Ovary (tissue), 9 donors: ENCODE measurements around the gene DHRS7C. TPM values are rescaled to one million over a fixed set of nuclear protein-coding genes. Genes with fewer than 3 reads are reported as not detected.
A peak's percentile ranks its signal among the peaks of the same experiment; 100 is the strongest.

Experiments
- DNase-seq, 5 donors: peaks; one replicate each; pipeline ENCODE4 v3.0.0-alpha.2; 2019 to 2020
- H3K27ac ChIP-seq, 2 donors: fragments of 200-600 bp; one replicate each; pipeline versions ENCODE4 v1.5.1 to v1.8.0; 2019 to 2022
- H3K27me3 ChIP-seq: fragments of 200-600 bp; one replicate; pipeline ENCODE4 v1.8.0; 2022
- H3K36me3 ChIP-seq: fragments of 200-600 bp; sonication (generic); one replicate; pipeline ENCODE4 v1.5.1; 2019
- H3K4me1 ChIP-seq: one replicate; pipeline ENCODE4 v1.8.1; 2013; ENCODE audit warnings: mild to moderate bottlenecking, moderate library complexity; ENCODE audit not compliant: insufficient read depth
- H3K4me3 ChIP-seq: fragments of 200-600 bp; sonication (generic); one replicate; pipeline ENCODE4 v1.5.1; 2017
- H3K9me3 ChIP-seq, 2 donors: fragments of 200-600 bp in 1 of 2; sonication (generic) in 1 of 2; one replicate each; pipeline versions ENCODE4 v1.5.1 to v1.8.1; 2013 to 2019; ENCODE audit warnings: mild to moderate bottlenecking in 1 of 2, moderate library complexity in 1 of 2
- EP300 ChIP-seq: sonication (generic); formaldehyde crosslinking; IDR thresholded peaks from one replicate; pipeline ENCODE4 v1.6.1; 2017; ENCODE audit warnings: antibody characterized with exemption
- POLR2A ChIP-seq: fragments of 450-650 bp; IDR thresholded peaks from one replicate; pipeline ENCODE4 v1.6.1; 2017; ENCODE audit warnings: antibody characterized with exemption, mild to moderate bottlenecking, moderate library complexity
- WGBS, 3 donors: extraction: QIAGEN DNeasy Blood & Tissue Kit in 1 of 3; methylation state at CpG; one replicate each; pipeline versions ENCODE4 v1.1.5 to v1.1.7; 2013 to 2017; 5-methylcytosine and 5-hydroxymethylcytosine counted together
- intact Hi-C, 4 donors: fragments of 100-400 bp; cut with DNase I; formaldehyde crosslinking; loops; one replicate each; pipeline versions ENCODE4 v1.11.0 to v1.15.1; 2022 to 2023
- polyA plus RNA-seq, 2 donors: library from polyadenylated mRNA; stranded (reverse); fragments of 200-250 nt in 1 of 2; fragments of 350-450 nt in 1 of 2; fragmentation: Illumina TruSeq in 1 of 2; extraction: RNeasy Lipid Tissue Mini Kit (QIAGEN cat#74804) in 1 of 2; gene quantifications; one replicate each; pipeline ENCODE4 v1.2.3, GENCODE V29; 2013 to 2014
- total RNA-seq, 7 donors: library from RNA; depleted of rRNA in 2 of 7; stranded (reverse); fragments of >200 nt in 2 of 7; fragmentation: NEBNext Ultra II Directional in 3 of 7; extraction: Animal tissue kit (Norgen Biotek cat#: 25700) in 3 of 7; gene quantifications; one replicate each; pipeline versions ENCODE4 v1.1.0 to v1.2.4, GENCODE V29; 2016 to 2023
- TF ChIP-seq, protein P1 (sequence below), 3 donors: fragments of 450-650 bp in 2 of 3; fragments of 200-600 bp in 1 of 3; IDR thresholded peaks; one replicate each; pipeline versions ENCODE4 v1.5.1 to v1.8.0; 2016 to 2022; ENCODE audit warnings: antibody characterized with exemption in 3 of 3, mild to moderate bottlenecking in 1 of 3
- donor health status: DM: no; HTN: no; CAD: no; lungs with moderate emphysema.
- donor health status: DM: no; HTN: no; CAD: no.
- donor health status: Bipolar disorder and iron deficiency.
- donor health status: DM: yes; HTN: yes; CAD: no.
- donor health status: DM: no; HTN: no; CAD: no.
- donor health status: DM: yes; HTN: yes; CAD: no.

The DHRS7C gene
- total and polyA plus RNA-seq, 9 donors: not detected

DNA sequence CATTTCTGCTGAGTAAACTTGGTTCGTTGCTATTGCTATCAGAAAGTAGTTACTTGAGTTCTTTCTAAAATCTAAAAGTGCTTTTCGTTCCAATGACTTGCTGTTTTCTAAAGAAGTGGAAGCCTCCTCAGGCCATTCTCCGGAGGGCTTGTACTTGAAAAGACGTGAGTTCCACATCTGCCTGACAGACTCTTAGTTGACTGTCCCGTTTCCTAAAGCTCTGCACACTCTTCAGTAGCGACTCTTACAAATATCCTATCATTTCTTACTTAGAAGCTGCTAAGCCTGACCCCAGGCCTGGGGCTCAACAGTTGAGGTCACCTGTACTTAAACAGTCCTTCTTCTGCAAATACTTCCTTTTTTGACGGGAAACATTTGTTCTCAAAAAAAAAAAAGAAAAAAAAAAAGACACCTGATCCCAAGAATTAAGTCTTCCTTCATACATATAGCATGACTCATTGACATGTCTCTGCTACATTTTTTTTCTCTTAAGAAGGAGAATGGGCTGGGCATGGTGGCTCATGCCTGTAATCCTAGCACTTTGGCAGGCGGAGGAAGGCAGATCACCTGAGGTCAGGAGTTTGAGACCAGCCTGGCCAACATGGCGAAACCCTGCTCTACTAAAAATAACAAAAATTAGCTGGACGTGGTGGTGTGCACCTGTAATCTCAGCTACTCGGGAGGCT is 61.5 kb downstream of the DHRS7C start:
- Histone ChIP-seq H3K4me3 (no peak overlapping the region), H3K9me3 (no peaks in the 10 kb centered on the region), H3K27me3 (no peaks in the 10 kb centered on the region), H3K4me1 (no peaks in the 10 kb centered on the region), H3K36me3 (no peaks in the 10 kb centered on the region), H3K27ac (no peak overlapping the region)
- intact Hi-C loops: loop anchor here in 1 of 4 donors (10.0 kb wide), 1 partner anchor 885 kb away; no protein-coding TSS in a partner anchor
- WGBS, 3 donors: 78 to 80% (median 79%) methylated on average over 11 of the region's 11 CpGs
- no peak for TF ChIP-seq EP300
- TF ChIP-seq, protein P1, sequence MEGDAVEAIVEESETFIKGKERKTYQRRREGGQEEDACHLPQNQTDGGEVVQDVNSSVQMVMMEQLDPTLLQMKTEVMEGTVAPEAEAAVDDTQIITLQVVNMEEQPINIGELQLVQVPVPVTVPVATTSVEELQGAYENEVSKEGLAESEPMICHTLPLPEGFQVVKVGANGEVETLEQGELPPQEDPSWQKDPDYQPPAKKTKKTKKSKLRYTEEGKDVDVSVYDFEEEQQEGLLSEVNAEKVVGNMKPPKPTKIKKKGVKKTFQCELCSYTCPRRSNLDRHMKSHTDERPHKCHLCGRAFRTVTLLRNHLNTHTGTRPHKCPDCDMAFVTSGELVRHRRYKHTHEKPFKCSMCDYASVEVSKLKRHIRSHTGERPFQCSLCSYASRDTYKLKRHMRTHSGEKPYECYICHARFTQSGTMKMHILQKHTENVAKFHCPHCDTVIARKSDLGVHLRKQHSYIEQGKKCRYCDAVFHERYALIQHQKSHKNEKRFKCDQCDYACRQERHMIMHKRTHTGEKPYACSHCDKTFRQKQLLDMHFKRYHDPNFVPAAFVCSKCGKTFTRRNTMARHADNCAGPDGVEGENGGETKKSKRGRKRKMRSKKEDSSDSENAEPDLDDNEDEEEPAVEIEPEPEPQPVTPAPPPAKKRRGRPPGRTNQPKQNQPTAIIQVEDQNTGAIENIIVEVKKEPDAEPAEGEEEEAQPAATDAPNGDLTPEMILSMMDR (IDR thresholded peaks at IDR 0.05): no peak
- no peak for TF ChIP-seq POLR2A
- no peak for DNase-seq

DNA sequence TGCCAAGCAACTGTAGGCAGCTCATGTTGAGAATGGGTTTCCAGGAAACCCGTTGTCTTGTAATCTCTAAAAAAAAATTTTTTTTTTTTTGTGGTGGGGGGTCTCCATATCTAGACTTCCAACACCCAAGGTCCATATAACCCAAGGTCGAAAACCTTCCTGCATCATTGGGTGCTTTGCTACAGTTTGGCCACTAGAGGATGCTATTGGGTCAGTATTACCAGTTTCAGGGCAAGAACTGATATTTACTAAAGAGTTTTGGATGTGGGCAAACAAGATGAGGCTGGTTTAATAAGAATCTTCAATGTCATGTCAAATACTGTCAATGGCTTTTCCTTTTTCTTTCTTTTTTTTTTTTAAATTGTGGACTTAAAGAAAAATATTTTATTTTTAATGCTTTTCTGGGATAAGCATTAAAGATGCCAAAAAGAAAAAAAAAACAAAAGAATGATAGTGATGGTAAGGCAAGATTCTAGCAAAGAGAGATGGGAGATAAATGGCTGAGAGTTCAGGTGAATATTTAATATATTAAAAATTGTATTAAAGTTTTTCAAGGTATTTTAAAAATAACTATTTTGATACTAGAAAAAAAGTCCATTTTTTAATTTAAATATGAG is 62.2 kb downstream of the DHRS7C start:
- no peak for DNase-seq
- 1 to 8% (median 2%) methylated on average over 2 of the region's 2 CpGs for WGBS, 3 donors
- no peaks in the 10 kb centered on the region for H3K27me3 ChIP-seq
- intact Hi-C loops: loop anchor here in 1 of 4 donors (10.0 kb wide), 1 partner anchor 886 kb away; no protein-coding TSS in a partner anchor
- no peak overlapping the region for H3K4me3 ChIP-seq
- no peak overlapping the region for H3K27ac ChIP-seq
- no peaks in the 10 kb centered on the region for H3K9me3 ChIP-seq
- no peaks in the 10 kb centered on the region for H3K4me1 ChIP-seq
- no peak for TF ChIP-seq EP300
- TF ChIP-seq, protein P1 (IDR thresholded peaks at IDR 0.05): peak; percentile 21 to 86 (median 75)
- no peaks in the 10 kb centered on the region for H3K36me3 ChIP-seq

DNA sequence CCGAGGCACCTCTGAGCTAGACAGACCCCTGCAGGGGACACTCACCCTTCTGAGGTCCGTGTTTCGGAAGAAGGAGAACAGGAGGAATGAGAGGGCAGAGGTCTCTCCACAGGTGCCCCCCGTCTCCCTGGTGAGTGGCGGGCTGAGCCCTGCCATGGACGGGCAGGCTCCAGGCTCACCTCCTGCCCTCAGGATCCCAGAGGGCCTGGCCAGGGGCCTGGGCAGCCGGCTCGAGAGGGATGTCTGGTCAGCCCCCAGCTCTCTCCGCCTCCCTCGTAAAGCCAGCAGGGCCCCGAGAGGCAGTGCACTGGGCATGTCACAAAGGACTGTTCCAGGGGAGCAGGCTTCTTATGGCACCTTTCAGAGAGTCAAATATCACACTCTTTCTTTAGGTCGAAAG is 62.8 kb downstream of the DHRS7C start:
- WGBS, 3 donors: 48 to 66% (median 50%) methylated on average over 12 of the region's 12 CpGs
- H3K9me3 ChIP-seq: no peaks in the 10 kb centered on the region
- no peak overlapping the region for H3K4me3 ChIP-seq
- no peaks in the 10 kb centered on the region for H3K4me1 ChIP-seq
- TF ChIP-seq, protein P1 (IDR thresholded peaks at IDR 0.05): no peak
- TF ChIP-seq POLR2A: no peak
- no peak for TF ChIP-seq EP300
- intact Hi-C loops: loop anchor here in 1 of 4 donors (10.0 kb wide), 1 partner anchor 886 kb away; no protein-coding TSS in a partner anchor
- no peaks in the 10 kb centered on the region for H3K36me3 ChIP-seq
- H3K27ac ChIP-seq: no peak overlapping the region
- no peak for DNase-seq
- H3K27me3 ChIP-seq: no peaks in the 10 kb centered on the region

DNA sequence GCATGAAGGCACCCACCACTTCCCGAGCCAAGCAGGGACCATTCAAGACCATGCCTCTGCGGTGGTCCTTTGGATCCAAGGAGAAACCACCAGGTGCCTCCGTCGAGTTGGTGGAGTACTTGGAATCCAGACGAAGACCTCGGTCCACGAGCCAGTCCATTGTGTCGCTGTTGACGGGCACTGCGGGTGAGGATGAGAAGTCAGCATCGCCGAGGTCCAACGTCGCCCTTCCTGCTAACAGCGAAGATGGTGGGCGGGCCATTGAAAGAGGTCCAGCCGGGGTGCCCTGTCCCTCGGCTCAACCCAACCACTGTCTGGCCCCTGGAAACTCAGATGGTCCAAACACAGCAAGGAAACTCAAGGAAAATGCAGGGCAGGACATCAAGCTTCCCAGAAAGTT is 63.4 kb downstream of the DHRS7C start:
- Histone ChIP-seq H3K4me1 (no peaks in the 10 kb centered on the region), H3K9me3 (no peaks in the 10 kb centered on the region), H3K36me3 (no peaks in the 10 kb centered on the region), H3K27ac (no peak overlapping the region), H3K27me3 (no peaks in the 10 kb centered on the region), H3K4me3 (no peak overlapping the region)
- TF ChIP-seq POLR2A (no peak), EP300 (no peak)
- TF ChIP-seq, protein P1 (IDR thresholded peaks at IDR 0.05): no peak
- intact Hi-C loops: loop anchor here in 1 of 4 donors (10.0 kb wide), 1 partner anchor 887 kb away; no protein-coding TSS in a partner anchor
- DNase-seq: no peak
- 90 to 94% (median 90%) methylated on average over 18 of the region's 18 CpGs for WGBS, 3 donors
